HG03175 (cell line): ENCODE data around the gene LILRB3.

ENCODE experiments used
- ATAC-seq: cut with Tn5 transposase; IDR thresholded peaks from one replicate; pipeline ENCODE4 v1.9.1; 2021; ENCODE audit warnings: mild to moderate bottlenecking, moderate library complexity; ENCODE audit not compliant: unreplicated experiment

Gene LILRB3

GRCh38 chr19:54169149-54169740 lies 53.6 kb downstream of the LILRB3 start:
- no peak for ATAC-seq

DNA sequence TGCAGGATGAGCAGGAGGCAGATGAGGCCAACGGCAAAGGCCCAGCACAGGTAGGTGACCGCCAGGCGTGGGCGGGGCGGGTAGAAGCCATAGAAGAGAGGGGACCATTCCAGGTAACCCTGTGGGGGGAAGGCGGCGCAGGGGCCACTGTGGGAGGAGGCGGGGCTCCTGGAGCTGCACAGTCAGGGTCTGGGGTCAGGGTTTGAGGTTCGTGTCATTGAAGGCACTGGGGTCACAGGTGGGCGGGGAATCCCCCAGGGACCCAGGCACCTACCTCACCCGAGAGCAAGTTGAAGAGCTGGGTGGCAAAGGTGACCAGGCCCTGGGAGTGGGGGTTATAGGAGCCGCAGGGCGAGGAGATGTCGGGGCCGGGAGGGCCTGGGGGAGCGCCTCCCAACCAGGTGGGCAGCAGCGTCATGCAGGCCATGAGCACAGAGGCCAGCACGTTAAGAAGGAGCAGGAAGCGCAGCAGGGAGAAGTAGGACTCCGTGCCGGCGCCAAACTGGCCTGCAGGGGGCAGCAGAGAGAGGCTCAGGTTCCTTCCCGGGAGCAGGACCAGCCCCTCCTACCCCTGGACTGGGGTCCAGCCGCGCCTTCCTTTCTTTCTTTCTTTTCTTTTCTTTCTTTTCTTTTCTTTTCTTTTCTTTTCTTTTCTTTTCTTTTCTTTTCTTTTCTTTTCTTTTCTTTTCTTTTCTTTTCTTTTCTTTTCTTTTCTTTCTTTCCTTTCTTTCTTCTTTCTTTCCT lies 54.5 kb downstream of the LILRB3 start:
- no peak for ATAC-seq
